ENCODE measurements around the gene G6PC3.
"Not testable (repeated sequence)": the region's sequence is repeated elsewhere in the genome, so short reads cannot be mapped to it uniquely, and the experiment has no call there.

Gene G6PC3

DNA sequence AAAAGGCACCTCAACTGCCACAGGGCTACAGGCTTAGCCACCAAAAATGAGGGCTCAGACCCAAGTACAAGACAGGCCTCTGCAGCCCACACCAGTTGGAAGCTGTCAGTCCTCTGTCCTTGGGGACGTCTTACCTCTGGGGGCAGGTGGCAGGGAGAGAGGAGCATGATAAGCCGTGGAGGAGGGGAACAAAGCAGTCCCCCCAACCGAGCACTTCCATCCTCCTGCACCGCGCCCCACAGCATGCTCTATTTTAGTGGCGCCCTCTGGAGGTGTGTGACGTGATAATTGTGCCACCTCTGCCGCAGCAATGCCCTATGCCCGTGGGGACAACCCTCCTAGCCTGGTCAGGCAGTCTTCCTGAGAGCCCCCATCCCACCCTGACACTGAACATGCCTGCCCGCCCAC, 13.6 kb downstream of the G6PC3 start:
- DNase-seq, result peak; percentile 47 to 48

GRCh38 chr17:44084921-44085320, 14.4 kb downstream of the G6PC3 start:
- no peak for DNase-seq

DNA sequence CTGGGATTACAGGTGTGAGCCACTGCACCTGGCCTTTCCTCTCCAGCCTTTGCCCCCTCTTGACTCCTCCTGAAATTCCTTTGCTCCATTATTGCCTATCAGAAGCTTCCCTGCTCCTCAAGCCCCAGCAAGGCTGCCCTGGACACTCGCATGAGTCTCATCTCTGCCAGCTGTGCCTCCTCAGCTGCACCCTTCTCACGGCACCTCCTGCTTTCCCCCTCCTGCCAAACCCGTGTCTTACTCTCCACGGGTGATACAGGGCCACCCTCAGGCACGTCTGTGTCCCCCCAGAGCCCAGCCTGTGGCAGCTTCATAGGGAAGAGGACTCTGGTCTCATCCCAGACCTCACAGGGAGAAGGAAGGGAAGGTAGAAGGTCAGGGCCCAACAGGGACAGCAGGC, 15.4 kb downstream of the G6PC3 start:
- no peak for DNase-seq

- DNase-seq, result peak; percentile 30 to 43
These were observed 16.1 kb downstream of the G6PC3 start for GRCh38 chr17:44086364-44087311.

DNA sequence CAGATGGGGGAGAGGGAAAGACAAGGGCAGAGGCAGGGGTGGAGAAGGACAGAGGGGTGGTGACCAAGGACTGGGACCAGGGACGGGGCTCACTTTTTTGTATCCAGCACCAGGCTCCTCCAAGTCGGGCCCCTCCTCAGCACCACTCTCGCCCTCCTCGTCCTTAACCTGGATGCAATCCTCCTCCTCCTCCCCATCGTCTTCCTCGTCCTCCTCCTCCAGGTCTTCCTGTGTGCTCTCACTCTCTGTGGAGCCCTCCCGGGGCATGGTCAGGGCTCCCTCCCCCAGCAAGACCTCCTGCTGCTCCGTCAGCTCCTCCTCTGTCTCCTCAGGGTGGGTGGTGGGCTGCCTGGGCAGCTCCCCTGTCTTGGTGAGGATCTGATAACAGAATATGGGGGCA, 16.8 kb downstream of the G6PC3 start:
- DNase-seq, result no peak

DNA sequence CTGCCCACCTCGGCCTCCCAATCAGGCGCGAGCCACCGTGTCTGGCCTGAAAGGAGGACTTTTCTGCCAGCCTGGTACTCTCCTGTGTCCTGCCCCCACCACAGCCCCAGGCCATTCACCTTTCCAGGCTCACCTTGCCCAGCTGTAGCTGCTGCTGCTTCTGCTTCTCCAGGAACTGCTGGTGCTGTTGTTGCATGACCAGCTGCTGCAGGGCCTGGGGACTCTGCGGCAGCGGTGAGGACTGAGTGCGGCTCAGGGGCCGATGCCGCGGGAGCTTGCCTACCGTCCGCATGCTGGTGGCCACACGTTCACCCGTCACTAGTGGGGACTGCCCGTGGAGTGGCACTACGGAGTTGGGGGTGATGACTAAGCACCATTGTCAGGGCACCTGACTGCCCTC, 17.7 kb downstream of the G6PC3 start:
- no peak for DNase-seq

DNA sequence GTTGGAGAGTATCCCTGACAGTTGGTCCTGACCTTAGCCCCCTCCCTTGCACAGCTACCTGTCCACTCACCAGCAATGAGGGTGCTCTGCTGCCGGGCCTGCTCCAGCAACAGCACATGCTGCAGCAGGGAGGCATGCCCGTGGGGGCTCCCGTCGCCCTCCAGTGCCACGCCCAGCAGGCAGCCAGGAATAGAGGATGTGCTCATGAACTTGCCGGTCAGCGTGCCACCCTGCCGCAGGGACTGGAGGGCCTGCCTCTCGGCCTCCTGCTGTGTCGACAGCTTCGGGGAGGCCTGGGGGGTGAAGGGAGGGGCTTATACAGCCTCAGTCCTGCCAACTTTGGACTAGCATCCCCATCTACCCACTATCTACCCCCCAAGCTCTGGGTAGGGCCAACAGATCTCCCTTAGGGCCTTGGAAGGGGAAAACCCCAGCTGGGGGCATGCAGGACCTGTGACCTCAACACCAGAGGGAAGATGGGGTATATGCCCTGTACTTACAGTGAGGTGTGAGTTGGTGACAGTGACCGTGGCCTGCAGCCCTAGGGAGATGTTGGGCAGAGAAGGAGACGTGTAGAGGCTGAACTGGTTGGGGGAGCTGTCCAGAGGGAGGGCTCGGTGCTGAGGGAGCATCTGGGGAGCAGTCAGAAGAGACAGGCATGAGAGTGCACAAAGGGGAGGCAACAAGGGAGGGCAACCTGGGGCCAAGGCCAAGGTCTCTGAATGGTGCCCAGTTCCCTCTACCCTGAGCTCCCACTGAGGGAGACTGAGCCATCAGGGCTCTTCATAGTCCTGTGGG, 20.9 kb downstream of the G6PC3 start:
- no peak for DNase-seq

DNA sequence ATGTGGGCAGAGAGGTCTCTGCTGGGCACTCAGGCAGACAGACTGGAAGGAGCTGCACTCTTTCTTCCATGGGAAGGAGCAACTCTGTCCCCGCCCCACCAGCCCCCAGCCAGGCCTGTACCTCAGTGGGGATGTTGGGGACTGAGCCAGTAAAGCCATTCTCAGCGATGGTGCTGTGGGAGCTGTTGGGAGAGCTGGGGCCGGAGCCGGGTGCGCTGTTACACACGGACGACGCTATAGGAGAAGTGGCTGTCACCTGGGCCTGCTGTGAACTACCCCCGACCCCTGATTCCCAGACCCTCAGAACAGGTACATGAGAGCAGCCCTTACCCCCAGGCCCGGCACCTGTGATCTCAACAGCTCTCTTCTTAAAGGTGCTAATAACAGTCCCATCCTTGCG, 21.5 kb downstream of the G6PC3 start:
- DNase-seq, result no peak

GRCh38 chr17:44093231-44093900, 22.8 kb downstream of the G6PC3 start:
- no peak for DNase-seq

GRCh38 chr17:44094701-44095387, 24.3 kb downstream of the G6PC3 start:
- DNase-seq, result no peak

GRCh38 chr17:44095388-44095646, 24.8 kb downstream of the G6PC3 start:
- DNase-seq, result no peak

DNA sequence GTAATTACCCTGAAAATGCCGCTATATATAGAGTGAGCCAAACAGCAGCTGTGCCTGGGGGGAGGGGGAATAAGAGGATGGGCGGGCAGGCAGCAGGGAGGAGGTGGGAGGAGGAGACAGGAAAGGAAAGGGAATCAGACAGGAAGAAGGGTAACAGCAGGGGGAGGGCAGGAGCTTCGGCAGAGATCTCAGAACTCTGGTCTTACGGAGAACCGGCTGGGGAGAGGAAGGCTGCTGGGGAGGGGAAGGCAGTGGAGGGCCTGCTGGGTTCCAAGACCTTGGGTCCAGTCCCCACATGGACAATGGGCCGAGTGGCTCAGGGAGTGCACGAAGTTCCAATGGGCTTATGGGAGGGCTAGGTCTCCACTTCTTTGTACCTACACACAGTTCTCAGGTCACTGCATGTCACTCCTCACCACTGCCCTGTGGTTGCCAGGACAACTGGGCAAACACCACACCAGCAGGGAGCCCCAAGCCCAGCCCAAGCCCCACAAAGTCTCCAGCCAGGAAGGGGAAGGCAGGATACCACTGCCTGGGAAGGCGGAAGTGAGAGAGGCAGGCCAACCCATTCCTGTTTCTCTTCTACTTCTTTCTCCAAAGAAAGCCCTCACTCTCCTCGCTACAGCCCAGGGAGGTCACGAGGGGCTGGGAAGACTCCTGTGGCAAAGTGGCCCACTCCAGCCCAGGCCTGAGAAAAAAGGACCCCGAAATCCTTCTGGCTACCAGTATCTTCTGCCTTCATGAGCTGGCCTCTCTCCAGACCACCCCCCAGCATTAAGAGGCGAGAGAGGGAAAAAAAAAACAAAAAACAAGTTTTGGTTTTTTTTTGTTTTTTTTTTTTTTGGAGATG, 25.3 kb downstream of the G6PC3 start:
- no peak for DNase-seq

GRCh38 chr17:44097110-44097958, 26.8 kb downstream of the G6PC3 start:
- no peak for DNase-seq

DNA sequence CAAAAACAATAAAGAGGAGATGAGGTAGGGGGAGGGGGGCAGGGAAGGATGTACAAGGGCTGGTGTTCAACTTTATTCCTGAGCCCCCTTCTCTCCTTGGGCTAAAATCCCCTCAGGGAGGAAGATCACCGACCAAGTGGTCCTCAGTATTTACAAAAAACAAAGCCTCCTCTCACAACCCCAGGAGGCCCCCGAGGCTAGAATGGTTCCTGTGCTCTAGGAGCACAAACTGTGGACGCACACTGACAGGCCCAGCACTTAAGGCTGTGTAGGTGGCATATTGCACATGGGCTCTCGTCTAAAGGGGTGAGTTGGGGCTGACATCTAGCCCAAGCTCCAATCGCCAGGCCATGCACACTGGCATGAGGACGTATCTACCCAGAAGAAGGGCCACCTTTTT, 31.3 kb downstream of the G6PC3 start:
- not testable (repeated sequence) for DNase-seq

DNA sequence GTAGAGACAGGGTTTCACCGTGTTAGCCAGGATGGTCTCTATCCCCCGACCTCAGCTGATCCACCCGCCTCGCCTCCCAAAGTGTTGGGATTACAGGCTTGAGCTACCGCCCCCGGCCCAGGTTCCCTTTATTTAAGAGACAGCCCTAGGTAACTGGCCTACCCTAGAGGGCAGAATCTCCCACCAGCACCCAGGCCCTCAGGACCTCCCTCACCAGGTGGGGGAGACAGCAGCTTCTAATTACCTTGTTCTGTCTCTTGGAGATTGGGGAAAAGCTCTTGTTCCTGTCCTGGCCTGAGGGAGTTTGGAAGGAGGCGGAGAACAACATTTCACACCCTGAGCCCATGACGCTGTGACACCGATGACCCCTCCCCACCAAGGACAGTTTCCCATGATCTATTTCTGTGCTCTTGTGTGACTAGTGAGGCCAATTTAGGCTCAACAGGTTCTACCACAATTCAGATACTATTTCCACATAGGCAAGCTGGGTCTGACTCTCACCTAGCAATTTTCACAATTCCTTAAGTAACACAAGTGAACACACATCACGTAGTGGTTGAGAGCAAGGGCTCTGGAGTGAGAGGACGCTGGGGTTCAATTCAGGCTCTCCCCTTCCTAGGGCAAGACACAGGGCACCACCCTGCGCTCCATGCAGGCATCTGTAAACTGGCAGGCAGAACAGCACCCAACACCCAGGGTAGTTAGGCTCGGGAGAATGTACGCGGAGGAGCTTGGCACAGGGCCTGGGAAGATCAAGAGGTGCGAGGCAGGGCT, 32.5 kb downstream of the G6PC3 start:
- no peak for DNase-seq

GRCh38 chr17:44105483-44105882, 34.9 kb downstream of the G6PC3 start:
- DNase-seq, result no peak

DNA sequence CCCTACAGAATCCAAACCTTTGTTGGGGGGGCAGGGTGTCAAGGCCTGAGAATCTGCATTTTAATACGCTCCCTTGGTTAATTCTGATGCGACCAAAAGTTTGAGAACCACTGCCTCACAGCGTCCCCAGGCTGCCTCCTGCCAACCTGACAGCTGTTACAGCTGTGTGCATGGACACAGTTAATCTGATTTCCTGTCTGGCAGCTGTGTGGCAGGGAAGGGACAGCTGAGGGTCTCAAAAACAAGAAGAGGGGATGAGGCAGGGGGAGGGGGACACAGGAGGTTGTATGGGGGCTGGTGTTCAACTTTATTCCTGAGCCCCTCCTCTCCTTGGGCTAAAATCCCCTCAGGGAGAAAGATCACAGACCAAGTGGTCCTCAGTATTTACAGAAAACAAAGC, 35.4 kb downstream of the G6PC3 start:
- DNase-seq, result no peak

DNA sequence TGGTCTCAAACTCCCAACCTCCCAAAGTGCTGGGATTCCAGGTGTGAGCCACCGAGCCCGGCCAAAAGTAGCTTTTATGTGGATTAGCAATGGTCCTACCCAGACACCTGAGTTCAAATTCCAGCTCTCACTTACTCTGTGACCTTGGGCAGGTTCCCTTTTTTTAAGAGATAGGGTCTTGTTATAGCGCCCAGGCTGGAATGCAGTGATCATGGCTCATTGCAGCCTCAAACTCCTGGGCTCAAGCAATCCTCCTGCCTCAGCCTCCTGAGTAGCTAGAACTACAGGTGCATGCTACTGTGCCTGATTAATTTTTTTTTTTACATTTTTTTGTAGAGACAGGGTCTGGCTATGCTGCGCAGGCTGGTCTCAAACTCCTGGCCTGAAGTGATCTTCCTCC, 36.3 kb downstream of the G6PC3 start:
- no peak for DNase-seq

GRCh38 chr17:44108440-44109311, 38.1 kb downstream of the G6PC3 start:
- no peak for DNase-seq

GRCh38 chr17:44109312-44109630, 38.7 kb downstream of the G6PC3 start:
- no peak for DNase-seq
